GM21447 (cell line): ENCODE results near the gene SYCP2L.
"Not testable (repeated sequence)": the region's sequence is repeated elsewhere in the genome, so short reads cannot be mapped to it uniquely, and the experiment has no call there.

Experiments used
- ATAC-seq: cut with Tn5 transposase; IDR thresholded peaks from one replicate; pipeline ENCODE4 v1.9.1; 2021; ENCODE audit not compliant: unreplicated experiment

Gene SYCP2L

DNA sequence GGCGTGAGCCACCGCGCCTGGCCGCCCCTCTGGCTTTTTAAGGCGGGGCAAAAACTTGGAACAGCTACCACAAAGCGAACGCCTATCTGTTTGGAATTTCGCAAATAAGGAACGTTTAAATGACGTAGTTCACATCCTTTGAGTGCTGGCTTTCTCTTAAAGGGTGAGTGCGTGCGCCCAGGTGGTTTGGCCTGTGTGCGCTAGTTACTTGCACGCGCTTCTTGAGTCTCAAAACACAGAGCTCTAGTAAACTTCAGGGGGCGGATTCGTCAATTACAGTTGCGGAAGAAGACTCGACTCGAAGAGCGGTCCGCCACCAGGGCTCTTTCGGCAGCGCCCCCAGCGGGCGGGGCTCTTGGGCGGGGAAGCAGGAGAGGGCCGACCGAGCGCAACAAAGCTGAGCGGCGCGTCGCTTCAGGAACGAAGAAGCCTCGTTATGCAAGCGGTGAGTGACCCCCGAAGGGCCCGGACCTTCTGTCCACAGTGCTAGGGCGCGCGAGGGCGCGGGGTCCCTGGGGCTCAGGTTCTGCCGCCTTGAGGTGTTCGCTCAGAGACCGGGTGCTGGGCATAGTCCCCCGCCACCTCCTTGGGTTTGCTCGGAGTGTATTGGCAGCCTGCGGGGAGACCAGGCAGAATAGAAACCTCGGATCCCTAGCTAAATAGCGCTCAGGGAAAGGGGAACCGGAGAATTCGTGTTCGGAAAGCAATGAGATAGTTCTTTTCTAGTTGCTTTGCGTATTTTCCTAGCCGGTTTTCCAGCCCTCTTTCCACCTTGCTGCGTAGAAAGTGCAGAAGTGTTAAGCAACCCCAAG lies at the start of gene SYCP2L:
TSS of gene SYCP2L (plus strand) at position 362 of the 812 bp plus-strand sequence. CDS start at position 437, 75 bp downstream.
- ATAC-seq = no peak

GRCh38 chr6:10837622-10837994 lies 49.2 kb upstream of the SYCP2L start:
- ATAC-seq = no peak

GRCh38 chr6:10837995-10838793 lies 48.7 kb upstream of the SYCP2L start, which contains the start of gene MAK:
MAK (minus strand) TSS chr6:10838539; CDS start chr6:10830648, 7,891 bp downstream.
- peak; percentile 82 for ATAC-seq

GRCh38 chr6:10838794-10839333 lies 48.0 kb upstream of the SYCP2L start:
- peak; percentile 73 for ATAC-seq

- no peak for ATAC-seq
Measured at GRCh38 chr6:10843554-10843953, 43.3 kb upstream of the SYCP2L start.

DNA sequence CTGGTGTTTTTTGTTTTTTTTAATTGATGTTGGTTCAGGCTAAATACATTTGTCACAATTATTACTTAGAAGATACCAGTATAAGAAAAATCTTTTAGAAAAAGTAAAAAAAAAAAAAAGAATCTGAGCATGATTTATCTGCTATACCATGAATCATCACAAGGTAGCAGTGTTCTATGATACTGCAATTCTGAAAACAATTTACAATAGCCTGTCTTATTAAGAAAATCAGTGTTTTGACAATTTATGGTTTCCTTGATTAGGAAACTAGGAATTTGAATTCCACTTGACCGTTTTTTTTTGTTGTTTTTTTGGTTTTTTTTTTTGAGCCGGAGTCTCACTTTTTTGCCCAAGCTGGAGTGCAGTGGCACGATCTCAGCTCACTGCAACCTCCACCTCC lies 39.2 kb upstream of the SYCP2L start:
- no peak for ATAC-seq

- no peak for ATAC-seq
Measured at GRCh38 chr6:10849901-10850300, 37.0 kb upstream of the SYCP2L start.

DNA sequence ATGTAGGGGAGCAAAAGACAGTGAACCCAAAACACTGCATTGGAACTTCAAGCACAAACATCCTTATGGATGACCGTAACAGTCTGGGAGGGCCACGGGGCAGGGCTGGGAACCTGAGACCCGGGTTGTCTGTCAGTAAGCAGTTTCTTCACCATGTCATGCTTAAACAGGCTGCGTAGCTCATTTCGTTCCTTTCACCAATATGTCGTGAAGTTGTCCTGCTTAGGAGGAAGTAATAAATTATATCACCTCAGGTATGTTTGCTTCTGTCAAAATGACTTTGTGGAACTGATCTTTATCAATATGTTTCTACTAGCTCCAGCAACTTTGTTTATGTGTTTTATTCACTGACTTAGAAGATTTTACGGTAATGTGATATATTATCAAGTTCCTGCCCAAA lies 36.1 kb upstream of the SYCP2L start:
- ATAC-seq = no peak

GRCh38 chr6:10852361-10852960 lies 34.4 kb upstream of the SYCP2L start:
- no peak for ATAC-seq

DNA sequence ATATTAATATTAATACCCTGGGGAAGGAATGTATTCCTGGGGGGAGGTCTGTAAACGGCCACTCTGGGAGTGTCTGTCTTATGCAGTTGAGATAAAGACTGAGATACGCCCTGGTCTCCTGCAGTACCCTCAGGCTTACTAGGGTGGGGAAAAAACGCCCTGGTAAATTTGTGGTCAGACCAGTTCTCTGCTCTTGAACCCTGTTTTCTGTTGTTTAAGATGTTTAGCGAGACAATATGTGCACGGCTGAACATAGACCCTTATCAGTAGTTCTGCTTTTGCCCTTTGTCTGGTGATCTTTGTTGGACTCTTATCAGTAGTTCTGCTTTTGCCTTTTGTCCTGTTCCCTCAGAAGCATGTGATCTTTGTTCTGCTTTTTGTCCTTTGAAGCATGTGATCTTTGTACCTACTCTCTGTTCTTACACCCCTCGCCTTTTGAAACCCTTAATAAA lies 33.0 kb upstream of the SYCP2L start:
- not testable (repeated sequence) for ATAC-seq

DNA sequence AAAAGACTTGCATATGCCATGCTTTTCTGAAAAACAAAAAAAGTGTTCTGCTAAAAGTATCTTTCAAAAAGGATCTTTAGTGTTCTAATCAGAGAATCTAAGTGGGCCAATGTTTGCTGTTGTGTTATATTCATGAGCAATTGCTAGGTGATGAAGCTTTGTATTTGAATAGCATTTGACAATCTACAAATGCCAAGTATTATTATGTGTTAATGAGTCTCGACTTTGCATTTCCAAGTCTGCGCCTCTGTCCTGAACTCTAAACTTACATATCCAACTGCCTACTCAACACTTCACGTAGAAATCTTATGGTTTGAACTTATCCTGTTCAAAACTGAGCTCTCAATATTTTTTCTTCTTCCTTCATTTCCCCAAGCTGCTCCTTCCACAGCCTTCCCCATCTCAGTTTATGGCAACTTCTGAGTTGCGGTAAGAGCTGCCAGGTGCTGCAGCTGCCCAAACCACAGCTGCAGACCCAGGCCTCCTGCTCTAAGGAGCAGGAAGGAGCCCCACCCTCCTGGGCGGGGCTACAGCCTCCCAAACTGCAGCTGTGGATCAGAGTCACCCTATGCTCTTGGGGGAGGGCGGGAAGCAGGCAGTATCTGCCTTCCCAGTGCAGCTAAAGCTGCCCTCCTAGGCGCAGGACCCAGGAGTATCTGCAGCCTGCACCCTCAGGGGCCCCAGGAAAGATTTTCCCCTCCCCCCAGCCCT lies 31.8 kb upstream of the SYCP2L start:
- ATAC-seq = no peak

- no peak for ATAC-seq
Measured at GRCh38 chr6:10857259-10857658, 29.6 kb upstream of the SYCP2L start.

GRCh38 chr6:10861086-10861485 lies 25.8 kb upstream of the SYCP2L start:
- no peak for ATAC-seq

DNA sequence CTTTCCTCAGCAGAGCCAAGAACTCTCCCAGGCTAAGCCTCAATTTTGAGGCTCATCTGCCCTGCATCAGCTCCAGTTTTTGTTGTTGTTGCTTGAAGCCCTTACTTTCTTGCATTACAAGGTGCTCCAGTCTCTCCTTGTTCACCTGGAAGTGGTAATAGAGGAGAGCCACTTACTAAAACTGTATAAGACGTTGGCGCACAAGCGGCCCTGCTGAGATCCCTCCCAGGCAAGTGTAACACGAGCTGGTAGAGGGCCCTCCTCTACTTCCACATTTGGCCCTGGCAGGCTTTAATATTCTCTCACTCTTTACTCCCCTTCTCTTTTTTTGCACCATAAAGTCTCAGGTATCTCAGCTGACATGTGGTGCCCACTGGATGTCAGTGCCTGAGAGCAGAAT lies 24.5 kb upstream of the SYCP2L start:
- no peak for ATAC-seq

GRCh38 chr6:10863031-10863430 lies 23.8 kb upstream of the SYCP2L start:
- not testable (repeated sequence) for ATAC-seq

GRCh38 chr6:10866709-10867108 lies 20.1 kb upstream of the SYCP2L start:
- ATAC-seq = not testable (repeated sequence)

GRCh38 chr6:10867952-10868351 lies 18.9 kb upstream of the SYCP2L start:
- no peak for ATAC-seq

- no peak for ATAC-seq
Measured at GRCh38 chr6:10873374-10873773, 13.5 kb upstream of the SYCP2L start.

DNA sequence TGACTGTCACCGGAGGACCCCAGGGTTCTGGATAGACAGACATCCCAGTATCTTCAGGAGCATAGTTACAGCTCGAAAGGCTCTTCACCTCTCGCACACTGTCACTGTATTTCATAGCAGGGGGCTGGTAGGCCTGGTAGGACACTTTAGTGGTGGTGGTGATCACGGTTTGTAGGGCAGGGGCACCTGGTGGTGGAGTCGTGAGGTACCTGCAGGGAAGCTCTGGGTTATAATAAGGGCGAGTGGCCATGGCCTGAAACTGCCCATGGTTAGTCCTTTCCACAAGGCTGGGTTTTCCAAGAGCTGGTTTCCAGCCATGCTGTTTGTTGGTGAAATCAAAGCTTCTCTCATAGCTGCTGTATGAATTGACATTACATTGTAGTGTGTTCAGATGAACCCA lies 12.6 kb upstream of the SYCP2L start:
- ATAC-seq = no peak

DNA sequence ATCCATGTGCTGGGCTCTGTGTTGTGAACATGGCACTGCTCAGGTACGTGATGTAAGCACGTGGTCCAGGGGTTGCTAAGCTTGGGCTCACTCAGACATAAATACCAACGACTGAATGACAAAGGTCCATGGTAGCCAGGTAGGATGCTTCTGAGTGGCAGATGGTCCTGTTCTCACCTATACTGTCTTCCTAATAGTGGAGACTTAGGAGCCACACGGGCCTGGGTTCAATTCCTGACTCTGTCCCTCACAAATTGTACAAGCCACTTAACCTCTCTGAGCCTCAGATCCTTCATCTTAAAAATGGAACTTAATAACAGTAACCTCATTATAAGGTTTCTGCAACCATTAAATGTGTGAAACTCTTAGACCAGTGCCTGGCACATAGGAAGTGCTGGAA lies 11.8 kb upstream of the SYCP2L start:
- no peak for ATAC-seq

- no peak for ATAC-seq
Measured at GRCh38 chr6:10877012-10877411, 9.8 kb upstream of the SYCP2L start.
